Stimulated activated CD4-positive, alpha-beta T cell treated with anti-CD3 and anti-CD28 coated beads, Interleukin-12 subunit alpha, Interleukin-12 subunit beta, amount 100 ng/mL, for 24 hours (primary cell): Measurements from ENCODE around the gene COTL1.
A peak's percentile ranks its signal among the peaks of the same experiment; 100 is the strongest.

ENCODE experiments used
- DNase-seq, 2 experiments: peaks; one replicate each; pipeline ENCODE4 v3.0.0-alpha.2; 2020; ENCODE audit warnings: low read depth in 2 of 2

The COTL1 gene, protein sequence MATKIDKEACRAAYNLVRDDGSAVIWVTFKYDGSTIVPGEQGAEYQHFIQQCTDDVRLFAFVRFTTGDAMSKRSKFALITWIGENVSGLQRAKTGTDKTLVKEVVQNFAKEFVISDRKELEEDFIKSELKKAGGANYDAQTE

DNA sequence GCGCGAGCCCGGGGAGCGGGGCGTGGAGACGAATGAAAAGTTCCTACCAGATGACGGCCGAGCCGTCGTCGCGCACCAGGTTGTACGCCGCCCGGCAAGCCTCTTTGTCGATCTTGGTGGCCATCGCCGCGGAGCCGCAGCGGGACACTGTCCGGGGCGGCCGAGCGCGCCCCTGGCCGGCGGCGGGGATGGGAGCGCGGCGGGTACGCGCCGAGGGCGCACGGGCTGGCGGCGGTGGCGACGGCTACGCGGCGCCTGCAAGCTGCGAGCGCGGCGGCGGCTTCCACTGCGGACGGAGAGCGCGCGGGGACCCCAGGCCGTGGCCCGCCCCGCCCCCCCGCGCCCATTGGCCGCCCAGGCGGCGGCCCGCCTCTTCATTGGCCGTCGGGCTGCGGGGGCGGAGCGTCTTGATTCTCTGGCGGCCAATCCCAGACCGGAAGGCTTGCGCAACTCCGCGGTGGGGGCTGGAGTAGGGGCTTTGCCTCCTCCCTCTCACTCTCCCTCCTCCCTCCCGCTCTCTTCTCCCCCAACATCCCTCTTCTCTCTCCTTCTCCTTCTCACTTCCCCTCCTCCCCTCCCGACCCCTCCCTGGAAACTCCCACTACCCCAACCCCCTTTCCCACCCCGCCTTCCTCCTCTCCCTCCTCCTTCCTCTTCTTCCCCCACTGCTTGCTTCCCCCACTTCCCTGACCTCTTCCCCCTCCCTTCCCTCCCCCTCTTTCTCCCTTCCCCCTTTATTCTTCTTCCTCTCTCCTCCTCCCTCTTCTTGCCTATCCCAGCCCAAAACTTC, at the start of gene COTL1:
COTL1 (minus strand) TSS at position 288 of the 790 bp plus-strand sequence; CDS start at position 124, 164 bp downstream.
- peak; percentile 88 to 96 for DNase-seq

DNA sequence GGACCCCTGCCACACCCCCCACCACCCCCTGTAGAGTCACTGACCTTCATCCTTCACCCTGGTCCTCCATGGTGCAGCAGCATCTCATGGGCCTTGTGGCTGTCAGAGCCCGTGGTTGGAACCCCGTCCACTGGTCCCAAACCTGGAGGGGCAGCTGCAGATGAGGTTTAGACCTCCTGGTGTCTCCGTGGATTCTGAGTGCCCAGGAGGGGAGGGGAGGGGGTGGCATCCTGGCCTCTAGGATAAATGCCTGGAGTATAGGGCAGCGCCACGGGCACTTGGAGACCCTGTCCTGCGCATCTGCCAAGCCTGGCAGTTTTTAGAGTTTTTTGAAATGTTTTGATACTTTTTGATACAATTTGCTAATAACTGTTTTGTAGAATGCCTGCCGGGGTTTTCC, 48.0 kb upstream of the COTL1 start:
- DNase-seq, result no peak

DNA sequence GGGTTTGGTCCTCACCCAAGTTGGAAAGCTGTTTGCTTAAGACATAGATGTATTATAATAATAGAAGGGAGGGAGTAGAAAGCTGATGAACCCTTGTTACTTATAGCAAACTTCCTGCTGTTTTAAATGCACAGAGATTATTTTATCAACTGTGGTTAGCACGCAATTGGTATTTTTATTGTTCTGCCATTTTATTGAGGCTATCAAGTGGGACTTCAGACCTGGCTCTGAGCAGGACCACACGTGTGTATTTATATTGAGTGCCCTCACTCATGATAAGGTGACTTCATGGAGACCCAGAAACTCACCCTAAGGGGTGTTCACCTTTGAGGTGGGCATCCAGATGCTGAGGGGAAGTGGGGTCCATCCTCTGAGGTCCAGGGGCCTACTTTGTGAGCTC, 47.5 kb upstream of the COTL1 start:
- no peak for DNase-seq

DNA sequence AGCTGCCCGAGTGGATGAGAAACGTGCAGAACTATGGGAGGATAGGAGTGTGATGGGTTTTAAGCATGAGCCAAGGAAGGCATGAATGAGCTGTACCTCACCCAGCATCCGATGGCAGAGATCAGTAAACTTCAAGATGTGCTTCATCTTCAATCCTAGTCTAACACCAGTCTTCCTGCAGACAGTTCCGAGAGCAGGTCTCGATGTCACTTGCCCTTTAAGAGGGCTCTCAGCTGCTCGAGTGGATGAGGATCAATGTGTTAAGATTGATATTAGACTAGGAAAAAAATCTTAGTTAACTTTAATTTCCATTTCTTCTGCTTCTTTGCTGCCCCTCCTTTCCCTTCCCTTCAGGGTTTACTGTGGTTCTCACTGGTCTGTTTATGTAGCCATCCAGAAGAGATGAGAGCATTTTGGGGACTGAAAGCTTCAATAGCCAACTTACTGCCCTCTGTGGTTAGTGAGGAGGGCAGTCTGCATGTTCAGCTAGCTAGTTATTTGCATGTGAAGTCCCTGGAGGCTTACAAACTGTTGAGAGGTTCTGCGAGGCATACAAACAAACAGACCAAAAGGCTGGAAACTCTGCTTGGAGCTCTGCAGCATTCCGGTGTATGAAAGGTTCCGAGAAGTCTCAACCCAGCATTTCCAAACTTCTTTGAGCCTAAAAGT, 45.7 kb upstream of the COTL1 start:
- DNase-seq, result no peak

DNA sequence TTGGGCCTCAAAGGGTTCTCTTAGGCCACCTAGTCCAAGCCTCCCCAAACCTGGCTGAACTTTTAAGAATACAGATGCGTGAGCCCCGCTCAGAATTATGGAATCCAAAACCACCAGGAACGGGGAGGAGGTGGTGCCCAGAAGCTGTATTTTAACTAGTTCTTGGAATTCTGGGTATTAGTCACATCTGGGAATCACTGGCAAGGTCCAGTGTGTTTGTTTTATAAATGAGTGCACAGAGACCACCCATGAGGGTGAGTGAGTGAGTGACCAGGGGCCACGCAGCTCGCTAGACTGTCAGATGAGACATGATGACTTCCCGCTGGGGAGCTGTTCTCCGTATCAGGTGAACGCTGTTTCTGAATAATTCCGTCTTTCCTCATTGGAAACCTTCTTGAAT, 44.6 kb upstream of the COTL1 start:
- no peak for DNase-seq

DNA sequence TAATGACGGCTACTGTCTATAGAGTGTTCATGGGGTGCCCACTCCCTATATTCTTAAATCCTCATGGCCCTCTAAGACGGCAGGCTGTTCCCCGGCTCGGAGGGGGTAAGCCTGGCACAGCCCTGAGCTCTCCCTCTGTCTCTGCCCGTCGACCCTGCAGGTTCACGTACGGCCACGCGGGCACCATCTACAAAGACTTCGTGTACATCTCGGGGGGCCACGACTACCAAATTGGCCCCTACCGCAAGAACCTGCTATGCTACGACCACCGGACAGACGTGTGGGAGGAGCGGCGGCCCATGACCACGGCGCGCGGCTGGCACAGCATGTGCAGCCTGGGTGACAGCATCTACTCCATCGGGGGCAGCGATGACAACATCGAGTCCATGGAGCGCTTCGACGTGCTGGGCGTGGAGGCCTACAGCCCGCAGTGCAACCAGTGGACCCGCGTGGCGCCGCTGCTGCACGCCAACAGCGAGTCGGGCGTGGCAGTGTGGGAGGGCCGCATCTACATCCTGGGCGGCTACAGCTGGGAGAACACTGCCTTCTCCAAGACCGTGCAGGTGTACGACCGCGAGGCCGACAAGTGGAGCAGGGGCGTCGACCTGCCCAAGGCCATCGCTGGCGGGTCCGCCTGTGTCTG, 43.7 kb upstream of the COTL1 start:
- no peak for DNase-seq

DNA sequence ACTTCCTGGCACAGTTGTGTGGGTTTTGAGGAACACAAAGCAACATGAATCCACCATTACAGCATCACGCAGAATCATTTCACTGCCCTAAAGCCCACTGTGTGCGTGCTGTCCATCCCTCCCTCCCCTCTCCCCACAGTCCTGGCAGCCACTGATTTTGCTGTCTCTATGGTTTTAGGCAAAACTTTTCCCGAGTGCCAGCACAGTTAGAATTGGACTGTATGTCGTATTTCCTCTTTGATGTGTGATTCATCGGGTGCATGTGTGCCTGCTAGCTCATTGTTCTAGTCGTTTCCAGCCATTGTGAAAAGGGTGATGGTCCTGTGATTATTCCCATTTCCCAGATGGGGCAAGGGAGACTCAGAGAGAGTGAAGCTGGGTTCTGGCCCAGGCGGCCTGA, 43.1 kb upstream of the COTL1 start:
- DNase-seq, result no peak

DNA sequence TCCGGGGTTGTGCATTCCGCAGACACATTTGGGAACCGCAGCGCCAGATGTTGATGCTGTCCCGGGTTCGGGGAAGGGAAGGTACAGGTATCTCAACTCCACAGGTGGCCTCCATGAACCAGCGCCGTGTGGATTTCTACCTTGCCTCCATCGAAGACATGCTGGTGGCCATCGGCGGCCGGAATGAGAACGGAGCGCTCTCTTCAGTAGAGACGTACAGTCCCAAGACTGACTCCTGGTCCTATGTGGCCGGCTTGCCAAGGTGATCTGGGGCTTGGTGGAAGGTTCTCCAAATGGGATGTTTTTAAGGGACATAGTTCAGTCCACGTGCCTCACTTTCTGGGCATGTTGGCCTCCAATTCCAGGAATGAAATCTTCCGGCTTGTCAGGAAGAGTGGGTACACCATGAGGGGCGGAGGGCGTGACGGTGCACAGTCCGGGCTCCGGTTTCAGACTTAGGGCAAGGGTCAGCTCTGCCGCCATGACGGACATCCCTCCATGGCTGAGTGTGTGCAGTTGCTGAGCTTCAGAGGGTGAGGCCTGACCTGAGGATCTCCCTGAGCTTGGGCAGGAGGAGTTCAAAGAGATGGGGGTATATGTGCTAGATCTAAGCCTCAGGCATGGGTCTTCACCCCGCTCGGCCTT, 41.9 kb upstream of the COTL1 start:
- DNase-seq, result no peak

DNA sequence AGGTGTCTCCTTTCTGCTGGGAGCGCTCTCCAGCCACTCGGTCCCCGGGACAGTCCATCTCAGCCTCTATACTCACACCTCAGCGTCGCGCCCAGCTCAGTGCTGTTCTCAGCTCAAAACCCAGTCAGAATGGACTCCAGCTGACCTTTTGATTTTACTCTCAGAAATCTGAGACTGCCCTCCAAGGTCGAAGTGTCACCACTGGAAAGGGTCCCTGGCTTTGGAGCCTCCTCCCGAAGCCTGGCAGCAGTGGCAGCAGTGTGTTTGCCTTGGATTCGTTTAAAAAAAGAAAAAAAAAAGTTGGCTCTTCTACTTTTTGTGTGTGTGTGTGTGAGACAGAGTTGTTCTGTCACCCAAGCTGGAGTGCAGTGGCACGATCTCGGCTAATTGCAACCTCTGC, 40.8 kb upstream of the COTL1 start:
- no peak for DNase-seq

DNA sequence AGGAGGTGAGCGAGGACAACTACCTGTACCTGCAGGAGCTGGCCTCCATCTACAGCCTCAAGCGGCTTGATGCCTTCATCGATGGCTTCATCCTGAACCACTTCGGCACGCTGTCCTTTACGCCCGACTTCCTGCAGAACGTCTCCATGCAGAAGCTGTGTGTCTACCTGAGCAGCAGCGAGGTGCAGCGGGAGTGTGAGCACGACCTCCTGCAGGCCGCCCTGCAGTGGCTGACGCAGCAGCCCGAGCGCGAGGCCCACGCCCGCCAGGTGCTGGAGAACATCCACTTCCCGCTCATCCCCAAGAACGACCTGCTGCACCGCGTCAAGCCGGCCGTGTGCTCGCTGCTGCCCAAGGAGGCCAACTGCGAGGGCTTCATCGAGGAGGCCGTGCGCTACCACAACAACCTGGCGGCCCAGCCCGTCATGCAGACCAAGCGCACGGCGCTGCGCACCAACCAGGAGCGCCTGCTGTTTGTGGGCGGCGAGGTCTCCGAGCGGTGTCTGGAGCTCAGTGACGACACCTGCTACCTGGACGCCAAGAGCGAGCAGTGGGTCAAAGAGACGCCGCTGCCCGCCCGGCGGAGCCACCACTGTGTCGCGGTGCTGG, 39.5 kb upstream of the COTL1 start:
- DNase-seq, result no peak

DNA sequence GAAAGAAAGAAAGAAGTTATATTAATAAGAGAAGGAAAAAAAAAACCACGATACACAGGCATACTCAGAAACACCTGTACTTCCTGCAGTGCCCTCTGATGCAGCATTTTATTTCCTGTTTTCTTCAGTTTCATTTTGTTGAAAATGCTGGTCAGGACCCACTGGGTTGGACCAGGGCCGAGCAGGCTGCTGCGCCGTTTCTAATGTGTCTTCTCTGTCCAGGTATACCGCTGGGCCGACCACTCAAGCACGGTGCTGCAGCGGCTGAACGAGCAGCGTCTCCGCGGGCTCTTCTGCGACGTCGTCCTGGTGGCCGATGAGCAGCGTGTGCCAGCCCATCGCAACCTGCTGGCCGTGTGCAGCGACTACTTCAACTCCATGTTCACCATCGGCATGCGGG, 38.8 kb upstream of the COTL1 start:
- DNase-seq, result no peak

DNA sequence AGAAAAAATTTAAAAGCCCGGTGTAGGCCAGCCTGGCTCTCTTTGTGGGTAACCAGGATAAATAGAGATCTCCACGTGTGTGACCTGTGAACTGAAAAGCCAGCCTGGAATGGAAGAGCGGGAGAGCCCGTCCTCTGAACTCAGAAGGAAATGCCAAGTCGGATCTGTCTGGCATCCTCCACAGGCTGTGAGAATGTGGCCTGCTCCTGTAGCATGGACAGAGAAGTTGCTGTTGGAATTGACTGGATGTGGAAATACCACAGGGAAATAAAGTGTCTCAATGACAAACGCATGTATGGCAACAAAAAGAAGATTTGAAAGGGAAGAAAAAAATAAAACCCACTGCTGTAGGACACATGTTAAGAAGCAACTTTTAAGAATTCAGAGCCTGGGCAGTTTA, 37.1 kb upstream of the COTL1 start:
- no peak for DNase-seq

DNA sequence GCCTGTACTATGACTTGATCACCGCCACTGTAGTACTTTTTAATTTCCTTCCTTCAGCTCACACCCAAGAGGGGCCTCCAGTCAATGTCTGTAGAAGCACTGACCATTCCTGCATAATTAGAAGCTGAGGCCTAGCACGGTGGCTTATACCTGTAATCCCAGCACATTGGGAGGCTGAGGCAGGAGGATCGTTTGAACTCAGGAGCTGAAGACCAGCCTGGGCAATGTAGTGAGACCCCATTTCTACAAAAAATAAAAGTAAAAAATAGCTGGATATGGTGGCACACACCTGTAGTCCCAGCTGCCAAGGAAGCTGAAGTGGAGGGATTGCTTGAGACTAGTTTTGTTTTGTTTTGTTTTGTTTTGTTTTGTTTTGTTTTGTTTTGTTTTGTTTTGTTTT, 36.4 kb upstream of the COTL1 start:
- no peak for DNase-seq

DNA sequence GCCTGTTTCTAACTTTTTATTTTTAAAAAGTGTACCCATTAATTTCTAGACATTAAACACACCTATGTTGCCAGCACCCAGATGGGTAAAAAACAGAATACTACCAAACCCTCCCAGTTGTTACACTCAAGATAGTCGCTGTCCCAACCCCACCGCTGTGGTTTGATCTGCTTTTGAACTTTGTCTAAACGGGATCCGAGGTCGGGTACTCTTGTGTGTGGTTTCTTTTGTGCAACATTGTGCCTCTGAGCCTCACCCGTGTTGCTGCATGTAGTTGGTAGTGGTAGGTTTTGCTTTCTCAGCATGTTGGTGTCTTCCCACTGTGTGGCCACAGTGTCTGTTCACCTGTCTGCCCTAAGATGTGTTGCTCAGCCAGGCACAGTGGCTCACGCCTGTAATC, 34.7 kb upstream of the COTL1 start:
- no peak for DNase-seq

DNA sequence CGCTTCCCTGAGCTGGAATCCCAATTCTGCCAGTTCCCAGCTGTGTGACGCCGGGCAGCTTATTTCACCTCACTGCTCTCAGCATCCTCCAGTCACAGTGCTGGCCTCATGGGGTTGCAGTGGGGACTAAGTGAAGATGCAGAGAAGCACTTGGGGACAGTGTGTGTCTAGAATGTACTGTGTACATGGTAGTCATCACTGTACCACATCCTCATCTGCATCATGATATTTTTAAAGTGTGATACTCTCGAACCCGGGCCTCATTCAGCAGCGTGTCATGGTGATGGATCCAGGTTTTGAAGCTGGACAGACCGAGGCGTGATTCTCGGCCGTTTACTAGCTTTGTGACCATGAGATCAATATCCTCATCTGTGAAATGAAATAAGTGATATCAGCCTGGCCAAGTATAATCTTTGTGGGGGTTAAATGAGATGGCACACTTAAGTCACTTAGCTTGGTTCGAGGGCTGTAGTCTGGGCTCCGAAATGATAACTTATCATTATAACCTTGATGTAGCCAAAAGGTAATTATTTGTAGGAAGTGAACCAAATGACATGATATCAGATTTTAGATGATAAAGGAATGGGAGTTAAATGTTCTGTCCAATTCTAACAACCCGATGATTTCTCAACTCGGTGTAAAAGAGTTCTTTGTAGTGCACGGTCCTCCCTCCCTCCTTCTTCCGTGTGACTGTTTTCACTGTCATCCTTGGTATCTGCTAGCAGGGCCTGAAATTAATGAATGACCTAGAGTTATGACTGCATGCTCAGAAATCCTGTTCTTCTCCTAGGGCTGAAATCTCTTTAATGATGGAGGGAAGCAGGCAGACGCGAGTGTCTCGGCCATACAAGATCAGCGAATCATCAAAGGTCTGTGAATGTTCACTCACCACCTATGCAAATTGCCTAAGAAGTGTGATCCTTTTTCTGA, 32.4 kb upstream of the COTL1 start:
- no peak for DNase-seq

DNA sequence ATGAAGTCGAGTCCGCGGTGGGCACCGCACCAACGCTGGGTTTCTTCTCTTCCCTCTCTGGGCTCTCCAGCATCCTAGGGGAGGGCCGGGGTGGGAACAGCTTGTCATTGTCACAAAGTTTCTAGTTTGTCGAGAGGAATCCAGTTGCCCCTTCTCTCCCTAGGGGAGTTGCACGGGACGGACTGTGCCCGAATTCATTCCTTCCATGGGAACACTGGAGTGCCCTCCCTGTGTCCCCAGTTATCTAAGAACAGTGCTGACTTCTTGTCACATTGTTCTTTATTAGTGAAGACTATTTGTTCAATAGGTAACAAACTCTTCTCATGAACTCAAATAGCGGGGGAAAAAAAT, 31.6 kb upstream of the COTL1 start:
- no peak for DNase-seq

DNA sequence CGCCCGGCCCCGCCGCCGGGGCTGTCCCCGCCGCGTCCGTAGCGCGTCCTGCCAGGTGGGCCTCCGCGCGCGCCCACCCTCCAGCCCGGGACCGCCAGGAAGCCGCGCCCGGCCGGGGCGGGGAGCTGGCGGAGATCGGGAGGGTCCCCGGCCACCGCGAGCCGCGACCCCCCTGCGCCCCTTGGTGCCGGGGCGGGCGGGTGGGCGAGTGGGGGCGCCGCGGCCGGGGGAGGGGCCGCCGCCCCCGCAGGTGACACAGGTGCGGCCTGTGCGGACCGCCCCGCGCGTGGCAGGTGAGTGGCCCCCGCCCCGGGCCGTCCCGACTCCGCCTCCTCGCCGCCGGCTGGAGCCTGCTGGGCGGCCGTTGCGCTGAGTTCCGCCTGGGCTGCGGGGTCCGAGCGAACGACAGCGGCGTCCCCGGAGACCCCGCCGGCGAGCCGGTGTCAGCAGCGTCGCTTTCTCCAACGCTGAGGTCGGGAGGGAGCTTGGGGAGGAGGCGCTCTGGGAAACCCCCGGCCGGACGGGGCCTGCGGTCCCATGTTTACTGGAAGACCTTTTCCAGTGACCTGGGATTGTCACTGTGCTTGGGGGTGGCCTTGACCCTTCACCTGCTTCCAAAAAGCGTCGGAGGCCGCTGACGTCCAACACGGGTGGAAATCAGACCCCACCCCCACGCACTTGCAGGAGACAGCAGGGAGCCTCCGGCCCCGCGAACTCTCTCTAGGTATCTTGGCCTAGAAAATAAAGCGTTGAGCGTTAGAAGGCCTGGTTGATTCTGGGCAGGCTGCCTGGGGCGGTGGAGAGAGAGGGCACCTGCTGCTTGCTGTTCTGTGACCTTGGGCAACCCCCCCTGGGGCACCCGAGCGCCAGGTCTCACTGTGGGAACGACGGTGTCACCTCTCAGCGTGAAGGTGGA, 31.0 kb upstream of the COTL1 start:
- DNase-seq, result peak; percentile 4 to 19

DNA sequence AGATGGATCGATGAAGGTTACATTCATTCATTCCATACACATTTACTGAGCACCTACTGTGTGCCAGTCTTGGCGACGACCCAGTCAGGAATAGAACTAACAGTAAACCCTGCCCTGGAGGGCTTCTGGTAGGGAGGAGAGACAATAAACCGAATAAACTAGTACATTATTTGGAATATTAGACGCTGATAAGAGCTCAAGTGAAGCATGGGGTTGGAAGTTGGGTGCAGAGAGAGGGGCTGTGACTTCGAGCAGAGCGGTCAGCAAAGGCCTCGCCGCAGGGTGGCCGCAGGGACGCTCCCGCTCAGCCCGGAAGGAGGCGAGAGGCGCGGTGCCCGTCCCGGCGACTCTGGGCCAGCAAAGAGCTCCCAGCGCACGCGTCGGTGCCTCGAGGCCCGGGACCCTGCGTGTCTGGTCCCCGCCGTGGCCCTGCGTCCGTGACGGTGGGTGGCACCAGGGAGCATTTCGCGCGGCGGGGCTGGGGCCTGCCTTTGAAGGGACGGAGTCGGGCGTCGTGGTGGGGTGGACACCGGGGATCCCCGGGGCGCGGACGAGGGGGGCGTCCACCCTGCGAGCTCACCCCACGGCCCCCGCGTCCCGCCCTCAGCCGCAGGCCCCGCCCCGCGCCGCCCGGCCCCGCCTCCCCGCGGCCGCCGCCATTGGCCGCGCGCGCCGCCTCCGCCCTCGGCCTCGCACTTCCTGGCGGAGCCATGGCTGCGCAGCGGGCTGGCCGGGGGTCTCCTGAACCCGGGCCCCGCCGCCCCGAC, 30.1 kb upstream of the COTL1 start, which contains the start of gene KLHL36:
KLHL36 (plus strand) TSS at position 684 of the 767 bp plus-strand sequence. CDS start 2,357 bp downstream, outside the sequence.
- DNase-seq, result peak; percentile 38 to 51

DNA sequence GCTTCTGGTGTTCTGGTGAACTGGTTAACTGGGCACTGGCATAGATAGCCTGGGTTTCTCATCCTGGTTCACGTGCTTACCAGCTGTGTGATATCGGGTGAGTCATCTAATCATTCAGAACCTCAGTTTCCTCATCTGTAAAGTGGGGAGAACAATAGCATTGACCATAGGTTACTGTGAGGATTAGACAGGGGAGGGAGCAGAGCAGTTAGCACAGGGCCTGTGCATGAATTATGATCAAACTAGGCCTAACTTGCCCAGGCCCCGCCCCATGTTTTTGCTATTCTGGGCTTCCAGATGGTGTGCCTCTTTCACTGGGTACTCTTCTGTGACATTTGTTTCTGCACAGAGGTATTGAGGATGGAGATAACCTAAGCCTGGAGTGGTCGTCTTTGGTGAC, 25.8 kb upstream of the COTL1 start:
- no peak for DNase-seq
